Liver (tissue), 3 donors: ENCODE measurements around the gene LCMT2.

Experiments
- CTCF ChIP-seq: fragments of 150-350 bp; IDR thresholded peaks from 2 replicates; pipeline ENCODE4 v1.5.1; 2017; ENCODE audit warnings: improper control_type of control experiment, low read depth, low read length; ENCODE audit not compliant: missing input control
- EGR1 ChIP-seq, 2 donors: IDR thresholded peaks; 2 replicates each; pipeline ENCODE4 v1.6.1; 2016 to 2018; ENCODE audit warnings: antibody characterized with exemption in 2 of 2, low read depth in 2 of 2
- JUND ChIP-seq, 2 donors: IDR thresholded peaks; 2 replicates each; pipeline ENCODE4 v1.6.1; 2016; ENCODE audit warnings: antibody characterized with exemption in 2 of 2
- MAX ChIP-seq: IDR thresholded peaks from 2 replicates; pipeline ENCODE4 v1.6.1; 2016; ENCODE audit warnings: antibody characterized with exemption
- NR2F2 ChIP-seq: IDR thresholded peaks from 2 replicates; pipeline ENCODE4 v1.6.1; 2016; ENCODE audit warnings: antibody characterized with exemption
- RAD21 ChIP-seq, 2 donors: IDR thresholded peaks; 2 replicates each; pipeline ENCODE4 v1.6.1; 2016; ENCODE audit warnings: antibody characterized with exemption in 2 of 2, mild to moderate bottlenecking in 2 of 2
- SP1 ChIP-seq: IDR thresholded peaks from 2 replicates; pipeline ENCODE4 v1.6.1; 2018; ENCODE audit warnings: antibody characterized with exemption, mild to moderate bottlenecking
- TAF1 ChIP-seq: conservative IDR thresholded peaks from 2 replicates; pipeline ENCODE4 v1.6.1; 2016; ENCODE audit warnings: antibody characterized with exemption, mild to moderate bottlenecking
- YY1 ChIP-seq: IDR thresholded peaks from 2 replicates; pipeline ENCODE4 v1.6.1; 2016; ENCODE audit warnings: antibody characterized with exemption, mild to moderate bottlenecking
- ZBTB33 ChIP-seq: IDR thresholded peaks from 2 replicates; pipeline ENCODE4 v1.6.1; 2016; ENCODE audit warnings: antibody characterized with exemption
- donor health status: healthy.
- donor health status: healthy.

- TF ChIP-seq YY1 (no peak), MAX (no peak), CTCF (no peak), EGR1 (IDR thresholded peaks at IDR 0.05; ENCODE audit: low read depth in 2 of 2) (no peak), JUND (IDR thresholded peaks at IDR 0.05) (no peak), TAF1 (no peak), SP1 (no peak), NR2F2 (no peak), ZBTB33 (no peak), RAD21 (IDR thresholded peaks at IDR 0.05) (no peak)
Observed at GRCh38 chr15:43277231-43277823, 53.0 kb downstream of the LCMT2 start.
